Right hindlimb (tissue), 1 donor: ENCODE measurements around the gene AP3M1.

ENCODE experiments used
- DNase-seq: peaks from one replicate; pipeline ENCODE4 v3.0.0-alpha.2; 2018

AP3M1 gene

DNA sequence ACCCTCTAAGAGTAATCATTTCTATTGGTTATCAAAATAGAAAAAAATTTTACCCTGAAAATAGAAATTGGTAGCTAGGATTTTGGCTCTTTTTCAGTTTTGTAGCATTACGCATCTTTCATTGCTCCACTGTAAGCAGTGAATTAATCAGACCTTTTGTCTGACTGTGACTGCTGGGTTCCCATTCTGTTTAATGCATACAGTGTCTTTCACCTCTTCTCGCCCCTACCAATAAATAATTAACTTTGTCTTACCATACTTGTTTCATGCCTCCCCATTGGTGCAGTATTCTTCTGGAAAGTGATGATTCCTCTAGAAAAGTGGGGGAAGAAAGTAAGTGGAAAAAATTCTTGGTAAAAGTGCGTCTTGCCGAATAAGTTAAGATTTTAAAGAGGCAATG is 73.2 kb downstream of the AP3M1 start:
- no peak for DNase-seq

GRCh38 chr10:74076961-74077360 is 73.7 kb downstream of the AP3M1 start:
- no peak for DNase-seq

GRCh38 chr10:74075906-74076305 is 74.7 kb downstream of the AP3M1 start:
- DNase-seq: no peak

DNA sequence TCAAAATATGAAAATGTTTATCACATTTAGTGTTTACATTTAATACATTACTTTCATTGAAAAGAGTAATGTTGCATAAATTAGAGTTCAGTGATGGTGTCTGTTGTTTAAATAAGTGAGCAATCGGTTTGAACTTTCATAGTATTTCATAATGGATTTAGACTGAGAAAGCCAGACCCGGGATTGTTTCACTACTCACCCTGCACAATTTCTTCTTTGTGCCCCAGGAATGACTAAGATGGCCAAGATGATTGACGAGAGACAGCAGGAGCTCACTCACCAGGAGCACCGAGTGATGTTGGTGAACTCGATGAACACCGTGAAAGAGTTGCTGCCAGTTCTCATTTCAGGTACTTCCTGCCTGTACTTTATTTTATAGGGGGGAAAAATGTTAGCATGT is 78.1 kb downstream of the AP3M1 start:
- DNase-seq: no peak

GRCh38 chr10:74071157-74071556 is 79.5 kb downstream of the AP3M1 start:
- DNase-seq: no peak
